Central memory CD4-positive, alpha-beta T cell (primary cell): Measurements from ENCODE around the gene CHST6.
"Not testable (repeated sequence)": the region's sequence is repeated elsewhere in the genome, so short reads cannot be mapped to it uniquely, and the experiment has no call there.

Experiments
- DNase-seq: peaks from one replicate; pipeline ENCODE4 v3.0.0; 2022

The CHST6 gene

GRCh38 chr16:75502916-75503605 lies 7.8 kb upstream of the CHST6 start:
- no peak for DNase-seq

DNA sequence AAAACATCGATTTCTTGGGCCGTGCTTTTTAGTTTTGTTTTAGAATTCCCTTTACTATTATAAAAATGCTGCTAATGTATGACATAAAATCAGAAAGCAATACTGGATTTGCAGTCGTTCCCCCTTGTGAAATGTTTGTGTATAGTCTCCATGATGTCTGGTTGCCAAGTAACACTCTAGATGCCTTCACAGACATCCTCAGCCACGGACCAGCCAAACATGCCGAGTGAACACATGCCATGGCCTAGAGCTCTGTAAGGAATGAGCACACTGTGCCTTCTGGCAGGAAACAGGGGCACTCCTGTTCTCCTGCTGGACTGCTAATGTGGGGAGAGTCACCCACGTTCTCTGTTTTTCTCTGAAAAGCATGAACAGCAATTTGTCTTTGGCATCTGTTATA lies 6.6 kb upstream of the CHST6 start:
- DNase-seq, result not testable (repeated sequence)

GRCh38 chr16:75501359-75501758 lies 6.1 kb upstream of the CHST6 start:
- no peak for DNase-seq

- DNase-seq, result not testable (repeated sequence)
Observed at GRCh38 chr16:75498605-75499322, 3.5 kb upstream of the CHST6 start.

DNA sequence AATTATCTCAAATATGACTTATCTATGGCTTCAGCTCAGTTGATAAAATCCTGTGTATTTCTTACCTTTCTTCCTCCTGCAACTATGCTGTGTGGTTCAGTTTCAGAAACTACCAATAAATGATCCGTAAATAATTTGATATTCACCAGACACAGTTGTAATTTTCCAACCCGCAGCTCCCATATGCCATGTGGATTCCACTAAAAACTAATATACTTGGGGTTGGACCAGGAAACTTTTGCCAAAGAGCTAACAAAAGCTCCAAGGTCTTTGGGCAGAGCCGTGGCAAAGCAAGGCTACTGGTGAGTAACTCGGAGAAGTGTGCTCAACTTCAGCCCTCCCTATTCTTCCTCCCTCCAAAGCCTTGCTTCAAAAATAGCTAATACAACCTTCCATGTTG lies 2.3 kb upstream of the CHST6 start:
- DNase-seq, result no peak

- no peak for DNase-seq
Observed at GRCh38 chr16:75494661-75495075, 573 bp downstream of the CHST6 start.

- no peak for DNase-seq
Observed at GRCh38 chr16:75494184-75494583, 1.1 kb downstream of the CHST6 start.

- DNase-seq, result no peak
Observed at GRCh38 chr16:75491876-75492275, 3.4 kb downstream of the CHST6 start.

DNA sequence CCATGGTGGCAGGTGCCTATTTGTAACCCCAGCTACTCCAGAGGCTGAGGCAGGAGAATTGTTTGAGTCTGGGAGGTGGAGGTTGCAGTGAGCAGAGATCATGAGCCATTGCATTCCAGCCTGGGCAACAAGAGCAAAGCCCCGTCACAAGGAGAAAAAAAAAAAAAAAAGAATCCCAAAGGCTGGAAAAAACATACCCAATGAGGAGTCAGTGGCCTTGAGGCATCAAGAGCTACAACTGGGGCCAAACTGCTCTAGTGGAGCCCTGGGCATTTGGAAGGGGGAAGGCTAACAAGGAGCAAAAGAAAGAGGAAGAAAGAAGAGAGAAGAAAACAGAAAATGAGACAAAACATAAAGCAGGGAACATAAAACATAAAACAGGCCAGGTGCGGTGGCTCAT lies 6.9 kb downstream of the CHST6 start:
- DNase-seq, result no peak

GRCh38 chr16:75486676-75487313 lies 8.4 kb downstream of the CHST6 start:
- no peak for DNase-seq

GRCh38 chr16:75486014-75486675 lies 9.1 kb downstream of the CHST6 start:
- no peak for DNase-seq

DNA sequence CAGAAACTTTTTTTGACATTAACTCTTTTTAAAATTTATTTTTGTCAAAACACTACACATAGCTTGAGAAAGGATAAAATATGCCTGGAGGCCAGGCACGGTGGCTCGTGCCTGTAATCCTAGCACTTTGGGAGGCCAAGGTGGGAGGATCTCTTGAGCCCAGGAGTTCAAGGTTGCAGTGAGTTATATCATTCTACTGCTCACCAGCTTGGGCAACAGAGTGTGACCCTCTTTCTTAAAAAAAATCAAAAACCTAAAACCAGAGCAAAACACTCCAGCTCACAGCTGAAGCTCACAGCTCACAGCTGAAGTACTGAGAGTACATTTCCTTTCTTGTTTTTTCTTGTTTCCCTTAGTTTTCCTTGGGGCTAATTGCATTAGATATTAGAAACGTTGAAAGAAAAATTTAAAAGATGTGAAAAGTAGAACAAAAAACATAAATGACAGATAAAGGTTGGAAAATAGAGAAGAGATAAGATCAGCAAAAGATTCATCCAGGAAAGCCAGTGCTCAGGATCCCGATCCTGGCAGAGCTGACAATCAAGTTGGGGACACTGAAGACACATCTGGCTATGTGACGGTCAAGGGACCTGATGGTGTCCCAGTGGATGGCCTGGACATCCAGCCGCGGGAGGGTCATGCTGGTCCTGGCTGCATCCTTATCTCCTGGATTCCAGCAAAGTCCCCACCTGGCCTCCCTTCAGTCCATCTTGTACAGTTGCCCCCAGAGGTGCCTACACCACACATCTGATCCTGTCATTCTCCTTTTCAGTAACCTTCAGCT lies 9.8 kb downstream of the CHST6 start:
- DNase-seq, result no peak

GRCh38 chr16:75483222-75483621 lies 12.0 kb downstream of the CHST6 start:
- no peak for DNase-seq

DNA sequence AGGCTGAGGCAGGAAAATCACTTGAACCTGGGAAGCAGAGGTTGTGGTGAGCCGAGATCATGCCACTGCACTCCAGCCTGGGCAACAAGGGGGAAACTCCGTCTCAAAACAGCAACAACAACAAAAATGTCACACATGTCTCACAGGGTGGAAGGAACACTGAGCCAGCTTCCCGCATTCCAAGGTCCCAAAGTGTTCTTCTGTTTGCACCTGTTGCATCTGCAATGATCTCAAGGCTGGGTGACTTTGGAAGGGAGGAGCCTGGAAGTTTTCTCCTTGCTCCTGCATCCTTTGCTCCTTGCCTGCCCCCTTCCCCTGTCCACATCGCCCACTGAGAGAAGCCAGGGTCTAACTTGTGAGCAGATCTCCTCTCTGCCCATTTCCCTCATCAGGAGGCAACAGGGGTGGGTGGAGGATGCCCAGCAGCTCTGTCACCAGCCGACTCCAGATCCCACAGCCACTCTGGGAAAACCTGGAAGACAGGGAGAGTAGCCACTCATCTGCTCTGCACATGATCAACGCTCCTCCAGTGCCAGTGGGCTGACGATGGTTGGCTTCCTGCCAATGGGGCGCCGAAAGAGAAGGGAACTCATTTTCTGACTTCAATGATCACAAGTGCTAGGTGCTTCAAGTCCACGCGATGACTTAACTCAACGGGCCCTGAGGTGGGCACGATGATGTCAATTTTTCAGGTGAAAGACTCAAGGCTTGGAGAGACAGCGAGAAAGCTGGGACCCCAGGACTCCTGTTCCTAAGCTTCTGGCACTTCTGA lies 12.6 kb downstream of the CHST6 start:
- DNase-seq, result no peak

DNA sequence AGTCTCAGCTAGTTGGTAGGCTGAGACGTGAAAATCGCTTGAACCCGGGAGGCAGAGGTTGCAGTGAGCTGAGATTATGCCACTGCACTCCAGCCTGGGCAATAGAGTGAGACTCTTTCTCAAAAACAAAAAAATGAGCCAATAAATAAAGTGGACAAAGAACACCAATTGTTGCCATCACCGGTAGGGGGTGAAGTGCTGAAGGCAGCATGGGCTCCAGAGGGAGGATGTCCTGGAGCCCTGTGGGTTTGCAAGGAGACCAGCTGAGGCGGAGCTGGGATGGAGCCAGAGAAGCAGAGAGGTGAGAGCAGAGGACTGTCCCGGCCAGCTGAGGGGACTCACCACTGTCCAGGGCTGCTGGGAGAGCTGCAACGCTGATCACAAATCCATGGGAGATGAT lies 13.8 kb downstream of the CHST6 start:
- no peak for DNase-seq

DNA sequence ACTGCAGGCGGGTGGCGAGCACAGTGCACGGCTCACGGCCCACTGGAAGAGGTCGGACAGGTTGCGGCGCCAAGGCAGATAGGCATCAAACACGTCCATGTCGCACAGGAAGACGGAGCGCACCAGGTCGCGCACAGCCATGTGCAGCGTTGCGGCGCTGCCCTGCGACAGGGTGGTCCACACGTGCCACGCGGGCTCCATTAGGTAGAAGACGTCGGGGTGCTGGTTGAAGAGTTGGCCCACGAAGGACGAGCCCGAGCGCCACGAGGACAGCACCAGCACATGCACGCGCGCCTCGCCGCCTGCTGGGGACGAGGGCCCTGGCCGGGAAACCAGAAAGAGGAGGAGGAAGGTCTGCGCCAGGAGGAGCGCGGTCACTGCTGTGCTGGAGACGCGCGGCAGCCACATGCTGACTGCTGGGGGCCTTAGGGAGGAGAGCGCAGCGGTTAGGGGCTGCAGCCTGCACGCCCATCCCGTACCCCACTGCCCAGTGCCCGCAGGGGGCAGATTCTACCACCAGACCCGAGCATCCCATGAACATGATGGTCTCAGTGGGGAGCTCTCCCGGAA lies 15.7 kb downstream of the CHST6 start:
- DNase-seq, result no peak

GRCh38 chr16:75478480-75479345 lies 16.5 kb downstream of the CHST6 start:
- no peak for DNase-seq

DNA sequence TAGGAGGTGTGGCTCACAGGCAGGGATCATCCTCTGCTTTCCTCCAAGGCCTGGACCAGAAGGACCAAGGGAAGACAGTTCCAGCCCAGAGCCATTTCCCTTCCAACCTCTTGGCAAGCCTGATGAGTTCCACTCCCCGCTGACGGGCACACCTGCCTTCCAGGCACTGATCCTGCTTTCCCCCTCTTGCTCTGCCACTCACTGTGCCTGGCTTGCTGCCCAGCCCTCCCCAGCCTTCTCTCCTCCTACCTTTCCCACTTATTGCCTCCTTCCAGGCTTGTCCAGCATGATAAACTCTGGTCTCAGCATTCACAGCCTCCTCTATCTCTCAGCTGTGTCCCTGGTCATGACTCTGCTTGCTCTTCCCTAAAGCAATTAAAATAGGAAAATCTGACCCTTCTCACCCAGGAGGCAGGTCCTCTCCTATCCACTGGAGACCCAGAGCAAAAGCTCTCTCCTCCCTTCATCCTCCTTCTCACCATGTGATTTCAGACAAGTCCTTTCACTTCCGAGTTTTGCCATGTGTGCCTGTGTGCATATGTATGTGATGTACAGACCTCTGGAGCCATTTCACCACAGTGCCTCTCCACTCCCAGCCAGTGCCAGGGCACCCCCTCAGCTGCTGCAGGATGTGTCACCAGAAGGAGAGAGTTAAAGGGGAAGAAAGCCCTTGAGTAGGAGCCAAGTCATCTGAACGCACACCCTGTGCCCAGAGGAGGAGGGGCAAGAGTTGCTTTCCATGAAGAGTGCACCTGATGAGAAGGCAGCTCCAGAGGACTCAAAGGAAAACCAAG lies 17.4 kb downstream of the CHST6 start:
- no peak for DNase-seq

- no peak for DNase-seq
Observed at GRCh38 chr16:75476817-75477216, 18.4 kb downstream of the CHST6 start.

DNA sequence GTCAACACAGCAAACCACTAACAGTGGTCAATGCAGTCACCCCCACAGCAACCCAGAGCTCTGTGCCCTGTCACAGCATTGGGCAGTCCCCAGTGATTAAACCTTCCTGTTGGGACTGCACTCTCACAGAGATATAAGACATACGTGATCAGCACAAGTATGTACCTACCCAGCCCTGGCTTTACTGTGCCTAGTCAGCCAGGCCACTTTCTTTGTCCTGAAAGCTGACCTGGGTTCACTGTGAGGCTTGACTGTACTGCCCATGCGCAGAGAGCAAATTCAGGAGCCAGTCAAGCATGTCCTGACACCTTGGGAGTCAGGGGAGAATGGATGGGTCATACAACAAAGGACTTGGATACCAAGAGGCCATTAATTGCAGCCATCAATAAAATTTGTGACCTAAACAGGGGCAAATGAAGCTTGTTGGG lies 19.8 kb downstream of the CHST6 start:
- no peak for DNase-seq
